Right atrium auricular region (tissue), 2 donors: ENCODE data around the gene WDPCP. TPM values are rescaled to one million over a fixed set of nuclear protein-coding genes. Genes with fewer than 3 reads are reported as not detected.
A peak's percentile ranks its signal among the peaks of the same experiment; 100 is the strongest.

ENCODE experiments used
- DNase-seq: peaks from one replicate; pipeline ENCODE4 v3.0.0-alpha.2; 2019; ENCODE audit warnings: low spot score
- H3K27ac ChIP-seq, 2 donors: fragments of 200-600 bp; sonication (generic); 1 replicate in 1 of 2; 2 replicates in 1 of 2; pipeline ENCODE4 v1.5.1; 2016 to 2019
- H3K27me3 ChIP-seq, 2 donors: fragments of 200-600 bp; sonication (generic); one replicate each; pipeline versions ENCODE4 v1.5.1 to v1.6.0; 2017 to 2019
- H3K36me3 ChIP-seq: fragments of 200-600 bp; sonication (generic); one replicate; pipeline ENCODE4 v1.5.1; 2016
- H3K4me1 ChIP-seq, 2 donors: fragments of 200-600 bp; sonication (generic); one replicate each; pipeline versions ENCODE4 v1.5.1 to v1.6.0; 2017 to 2019
- H3K4me3 ChIP-seq, 2 donors: fragments of 200-600 bp; sonication (generic); 1 replicate in 1 of 2; 2 replicates in 1 of 2; pipeline ENCODE4 v1.5.1; 2017 to 2019; ENCODE audit warnings: mild to moderate bottlenecking in 1 of 2, moderate library complexity in 1 of 2
- H3K9me3 ChIP-seq, 2 donors: fragments of 200-600 bp; sonication (generic); one replicate each; pipeline ENCODE4 v1.5.1; 2019
- total RNA-seq, 2 donors: library from RNA; depleted of rRNA; stranded (reverse); fragments of >200 nt; gene quantifications; one replicate each; pipeline ENCODE4 v1.1.0, GENCODE V29; 2016
- TF ChIP-seq, protein P1 (sequence below), 2 donors: fragments of 200-600 bp; sonication (generic); IDR thresholded peaks; one replicate each; pipeline ENCODE4 v1.5.1; 2019; ENCODE audit warnings: antibody characterized with exemption in 2 of 2

Gene WDPCP
- total RNA-seq, 2 donors from 2014 or later, result 8.7 to 12.6 TPM

GRCh38 chr2:63596401-63596883 lies 8.2 kb upstream of the WDPCP start:
- H3K9me3 ChIP-seq, result no peaks in the 10 kb centered on the region
- DNase-seq, result no peak
- H3K27me3 ChIP-seq, result no peaks in the 10 kb centered on the region
- H3K36me3 ChIP-seq, result peaks cover 80% of the 10 kb centered on the region
- H3K4me3 ChIP-seq, result no peak overlapping the region
- no peak overlapping the region for H3K27ac ChIP-seq
- H3K4me1 ChIP-seq, result peaks cover 0 to 33% of the 10 kb centered on the region in 2 donors
- TF ChIP-seq, protein P1, sequence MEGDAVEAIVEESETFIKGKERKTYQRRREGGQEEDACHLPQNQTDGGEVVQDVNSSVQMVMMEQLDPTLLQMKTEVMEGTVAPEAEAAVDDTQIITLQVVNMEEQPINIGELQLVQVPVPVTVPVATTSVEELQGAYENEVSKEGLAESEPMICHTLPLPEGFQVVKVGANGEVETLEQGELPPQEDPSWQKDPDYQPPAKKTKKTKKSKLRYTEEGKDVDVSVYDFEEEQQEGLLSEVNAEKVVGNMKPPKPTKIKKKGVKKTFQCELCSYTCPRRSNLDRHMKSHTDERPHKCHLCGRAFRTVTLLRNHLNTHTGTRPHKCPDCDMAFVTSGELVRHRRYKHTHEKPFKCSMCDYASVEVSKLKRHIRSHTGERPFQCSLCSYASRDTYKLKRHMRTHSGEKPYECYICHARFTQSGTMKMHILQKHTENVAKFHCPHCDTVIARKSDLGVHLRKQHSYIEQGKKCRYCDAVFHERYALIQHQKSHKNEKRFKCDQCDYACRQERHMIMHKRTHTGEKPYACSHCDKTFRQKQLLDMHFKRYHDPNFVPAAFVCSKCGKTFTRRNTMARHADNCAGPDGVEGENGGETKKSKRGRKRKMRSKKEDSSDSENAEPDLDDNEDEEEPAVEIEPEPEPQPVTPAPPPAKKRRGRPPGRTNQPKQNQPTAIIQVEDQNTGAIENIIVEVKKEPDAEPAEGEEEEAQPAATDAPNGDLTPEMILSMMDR (IDR thresholded peaks at IDR 0.05), result no peak

GRCh38 chr2:63594660-63595059 lies 6.4 kb upstream of the WDPCP start:
- Histone ChIP-seq H3K27ac (peak overlapping the region in 1 of 2 donors; percentile 0), H3K27me3 (no peaks in the 10 kb centered on the region), H3K36me3 (peaks cover 63% of the 10 kb centered on the region), H3K4me1 (peaks cover 0 to 45% of the 10 kb centered on the region in 2 donors), H3K4me3 (no peak overlapping the region), H3K9me3 (no peaks in the 10 kb centered on the region)
- DNase-seq, result no peak
- TF ChIP-seq, protein P1 (IDR thresholded peaks at IDR 0.05), result no peak

DNA sequence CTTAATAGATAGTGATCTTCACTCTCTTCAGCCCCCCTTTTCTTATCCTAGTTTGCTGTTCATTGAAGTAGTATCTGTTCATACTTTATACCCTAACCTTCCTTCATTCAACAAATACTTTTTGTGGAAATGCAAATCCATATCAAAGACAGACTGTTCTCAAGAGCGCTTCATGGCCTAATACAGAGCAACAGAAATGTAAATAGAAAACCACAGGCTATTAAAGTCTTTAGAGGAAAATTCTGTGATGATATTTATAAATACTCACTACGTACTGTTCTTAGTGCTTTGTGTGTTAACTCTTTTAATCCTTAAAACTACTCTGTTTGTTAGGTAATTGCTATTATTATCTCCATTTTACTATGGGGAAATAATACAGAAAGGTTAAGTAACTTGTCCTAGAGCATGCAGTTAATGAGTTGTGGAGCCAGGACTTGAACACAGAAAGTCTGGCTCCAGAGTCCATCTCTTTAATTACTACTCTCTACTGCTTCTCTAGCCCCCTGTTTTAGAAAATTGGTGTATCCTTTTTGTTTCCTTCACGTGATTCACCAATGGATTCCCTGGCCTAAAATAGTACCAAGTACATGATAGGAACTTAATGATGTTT lies 3.4 kb upstream of the WDPCP start:
- Histone ChIP-seq H3K4me1 (peaks cover 0 to 58% of the 10 kb centered on the region in 2 donors), H3K27ac (peak overlapping the region; percentile 89 to 97), H3K4me3 (peak overlapping the region; percentile 20 to 84), H3K9me3 (no peaks in the 10 kb centered on the region), H3K27me3 (no peaks in the 10 kb centered on the region), H3K36me3 (peaks cover 40% of the 10 kb centered on the region)
- DNase-seq, result no peak
- TF ChIP-seq, protein P1 (IDR thresholded peaks at IDR 0.05), result no peak

GRCh38 chr2:63590626-63591408 lies 2.5 kb upstream of the WDPCP start:
- Histone ChIP-seq H3K4me3 (peak overlapping the region; percentile 84 to 86), H3K4me1 (peaks cover 0 to 58% of the 10 kb centered on the region in 2 donors), H3K27ac (peak overlapping the region; percentile 89 to 97), H3K27me3 (no peaks in the 10 kb centered on the region), H3K9me3 (no peaks in the 10 kb centered on the region), H3K36me3 (peaks cover 36% of the 10 kb centered on the region)
- no peak for DNase-seq
- TF ChIP-seq, protein P1 (IDR thresholded peaks at IDR 0.05), result no peak

DNA sequence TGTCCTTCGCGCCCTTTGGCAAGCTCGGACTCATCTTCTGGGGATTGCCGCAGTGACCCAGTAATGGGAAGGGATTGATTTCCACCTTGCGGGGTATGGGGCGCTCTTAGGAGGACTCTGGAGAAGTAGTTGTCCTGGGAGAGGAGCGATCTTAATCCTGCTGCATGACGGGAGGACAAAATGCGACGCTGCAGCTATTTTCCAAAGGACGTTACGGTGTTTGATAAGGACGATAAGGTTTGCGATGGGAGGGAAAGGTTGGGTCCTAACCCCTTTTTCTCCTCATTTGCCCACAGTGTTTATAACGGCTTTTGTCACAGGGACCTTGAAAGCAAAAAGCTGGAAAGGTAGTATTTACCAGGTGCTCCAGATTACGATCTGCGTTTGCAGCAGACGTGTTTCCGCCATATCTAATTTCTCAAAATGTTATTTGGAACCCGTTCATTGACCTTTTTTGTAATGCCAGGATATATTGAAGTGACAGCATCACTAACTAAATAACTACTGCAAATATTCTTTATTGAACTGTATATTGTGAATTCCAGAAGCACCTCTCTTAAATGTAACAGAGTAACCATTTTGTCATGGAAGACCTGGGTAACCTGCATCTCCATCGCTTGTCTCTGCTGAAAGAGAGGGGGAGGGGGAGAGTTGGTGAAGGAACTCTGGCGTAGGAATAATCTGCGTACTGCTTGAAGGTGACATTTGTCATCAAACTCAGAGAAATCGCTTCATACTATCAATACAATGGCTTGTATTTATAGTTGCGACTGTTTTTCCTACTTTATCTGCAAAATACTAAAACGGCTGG lies 1.1 kb upstream of the WDPCP start:
- Histone ChIP-seq H3K4me3 (peak overlapping the region; percentile 84 to 86), H3K27me3 (no peaks in the 10 kb centered on the region), H3K36me3 (peaks cover 21% of the 10 kb centered on the region), H3K4me1 (peaks cover 0 to 51% of the 10 kb centered on the region in 2 donors), H3K27ac (peak overlapping the region; percentile 89 to 97), H3K9me3 (no peaks in the 10 kb centered on the region)
- no peak for DNase-seq
- TF ChIP-seq, protein P1 (IDR thresholded peaks at IDR 0.05), result no peak
